ENCODE measurements around the gene ZNF814. TPM values are rescaled to one million over a fixed set of nuclear protein-coding genes. Genes with fewer than 3 reads are reported as not detected.
A peak's percentile ranks its signal among the peaks of the same experiment; 100 is the strongest.

The ZNF814 gene
- total RNA-seq, 1 donor from 2014 or later, result 12.3 TPM

GRCh38 chr19:57820599-57820998, 68.2 kb downstream of the ZNF814 start:
- Histone ChIP-seq H3K9me3 (no peaks in the 10 kb centered on the region), H3K36me3 (no peaks in the 10 kb centered on the region), H3K27ac (no peak overlapping the region), H3K4me1 (peaks cover 7% of the 10 kb centered on the region), H3K27me3 (no peaks in the 10 kb centered on the region), H3K4me3 (peak overlapping the region; percentile 78)
- DNase-seq, result no peak
- intact Hi-C loops (cut with DNase I), result no loop called here
- no peak for ATAC-seq
- TF ChIP-seq CTCF (IDR thresholded peaks at IDR 0.05), result no peak

DNA sequence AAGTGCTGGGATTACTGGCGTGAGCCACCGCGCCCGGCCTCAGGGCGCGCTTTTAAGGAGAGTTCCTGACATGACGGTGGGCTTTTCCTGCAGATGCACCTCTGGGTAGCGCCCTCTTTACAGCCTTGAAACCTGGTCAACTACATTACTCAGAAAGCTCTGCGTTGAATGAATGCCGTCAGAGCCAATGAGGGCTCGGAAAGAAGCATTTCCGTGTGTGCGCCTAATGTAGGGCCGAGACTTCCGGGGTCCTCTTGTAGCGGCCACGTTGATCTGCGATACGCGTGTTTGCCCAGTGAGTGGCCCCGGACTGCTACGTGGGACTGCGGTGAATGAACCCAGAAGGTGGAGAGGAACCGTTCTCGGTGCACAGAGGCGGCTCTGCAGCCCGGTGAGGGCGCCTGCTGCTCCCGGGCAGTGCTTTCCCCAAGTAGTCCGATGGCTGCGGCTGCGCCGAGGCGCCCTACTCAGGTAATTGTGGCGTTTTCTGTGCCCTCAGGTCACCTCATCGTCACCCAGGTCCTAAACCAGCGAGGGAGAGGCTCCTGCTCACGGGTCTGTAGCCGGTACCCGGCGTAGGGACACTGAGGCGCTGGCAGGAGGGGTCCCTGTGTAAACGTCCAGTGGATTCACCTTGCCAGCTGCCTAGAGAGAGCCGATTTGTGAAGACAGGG, 69.2 kb downstream of the ZNF814 start:
- TF ChIP-seq CTCF (IDR thresholded peaks at IDR 0.05), result no peak
- no peaks in the 10 kb centered on the region for H3K27me3 ChIP-seq
- intact Hi-C loops (cut with DNase I), result no loop called here
- H3K9me3 ChIP-seq, result no peaks in the 10 kb centered on the region
- H3K27ac ChIP-seq, result peak overlapping the region; percentile 88
- DNase-seq (peak; percentile 88), ATAC-seq (peak; percentile 91)
- H3K4me1 ChIP-seq, result peaks cover 12% of the 10 kb centered on the region
- H3K36me3 ChIP-seq, result no peaks in the 10 kb centered on the region
- H3K4me3 ChIP-seq, result peak overlapping the region; percentile 78

GRCh38 chr19:57818378-57818777, 70.5 kb downstream of the ZNF814 start:
- TF ChIP-seq CTCF (IDR thresholded peaks at IDR 0.05), result no peak
- DNase-seq (no peak), ATAC-seq (no peak)
- Histone ChIP-seq H3K36me3 (no peaks in the 10 kb centered on the region), H3K27me3 (no peaks in the 10 kb centered on the region), H3K4me1 (peaks cover 15% of the 10 kb centered on the region), H3K9me3 (no peaks in the 10 kb centered on the region), H3K27ac (no peak overlapping the region), H3K4me3 (no peak overlapping the region)
- intact Hi-C loops (cut with DNase I), result no loop called here

DNA sequence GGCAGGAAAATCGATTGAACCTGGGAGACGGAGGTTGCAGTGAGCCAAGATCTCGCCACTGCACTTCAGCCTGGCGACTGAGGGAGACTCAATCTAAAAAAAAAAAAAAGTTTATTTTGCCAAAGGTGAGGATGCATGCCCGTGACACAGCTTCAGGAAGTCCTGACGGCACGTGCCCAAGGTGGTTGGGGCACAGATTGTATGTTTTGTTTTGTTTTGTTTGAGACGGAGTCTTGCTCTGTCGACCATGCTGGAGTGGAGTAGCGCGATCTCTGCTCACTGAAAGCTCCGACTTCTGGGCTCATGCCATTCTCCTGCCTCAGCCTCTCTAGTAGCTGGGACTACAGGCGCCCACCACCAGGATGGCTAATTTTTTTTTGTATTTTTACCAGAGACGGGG, 70.9 kb downstream of the ZNF814 start:
- intact Hi-C loops (cut with DNase I), result no loop called here
- ATAC-seq (no peak), DNase-seq (no peak)
- TF ChIP-seq CTCF (IDR thresholded peaks at IDR 0.05), result no peak
- H3K36me3 ChIP-seq, result no peaks in the 10 kb centered on the region
- no peaks in the 10 kb centered on the region for H3K27me3 ChIP-seq
- H3K4me1 ChIP-seq, result peaks cover 17% of the 10 kb centered on the region
- no peak overlapping the region for H3K4me3 ChIP-seq
- H3K9me3 ChIP-seq, result no peaks in the 10 kb centered on the region
- no peak overlapping the region for H3K27ac ChIP-seq

GRCh38 chr19:57816652-57817051, 72.2 kb downstream of the ZNF814 start:
- no peak for DNase-seq
- no peaks in the 10 kb centered on the region for H3K27me3 ChIP-seq
- no peak for ATAC-seq
- intact Hi-C loops (cut with DNase I), result no loop called here
- no peak overlapping the region for H3K27ac ChIP-seq
- no peaks in the 10 kb centered on the region for H3K36me3 ChIP-seq
- peaks cover 23% of the 10 kb centered on the region for H3K4me1 ChIP-seq
- no peaks in the 10 kb centered on the region for H3K9me3 ChIP-seq
- no peak overlapping the region for H3K4me3 ChIP-seq
- TF ChIP-seq CTCF (IDR thresholded peaks at IDR 0.05), result no peak

Data from upper lobe of right lung (tissue), 1 donor.